ENCODE measurements around the gene SLC47A2.

- TF ChIP-seq POLR2AphosphoS5 (IDR thresholded peaks at IDR 0.05) = no peak
- no peak for TF ChIP-seq EP300 (conservative IDR thresholded peaks at IDR 0.05; ENCODE audit: poor library complexity, severe bottlenecking)
- TF ChIP-seq CTCF (IDR thresholded peaks at IDR 0.05; ENCODE audit: poor library complexity, severe bottlenecking) = no peak
- TF ChIP-seq REST (IDR thresholded peaks at IDR 0.05; ENCODE audit: borderline replicate concordance) = no peak
- TF ChIP-seq RAD21 (conservative IDR thresholded peaks at IDR 0.05) = no peak
- TF ChIP-seq EZH2 (IDR thresholded peaks at IDR 0.05; ENCODE audit: borderline replicate concordance, insufficient read depth, low read length, poor library complexity, severe bottlenecking) = no peak
- TF ChIP-seq TAF1 (IDR thresholded peaks at IDR 0.05; ENCODE audit: low read depth) = no peak
- no peak for TF ChIP-seq MXI1 (conservative IDR thresholded peaks at IDR 0.05; ENCODE audit: poor library complexity, severe bottlenecking)
- no peak for TF ChIP-seq SMC3 (conservative IDR thresholded peaks at IDR 0.05; ENCODE audit: poor library complexity)
Observed at GRCh38 chr17:19654342-19654886, 62.0 kb downstream of the SLC47A2 start.
